Stomach (tissue), 4 donors: ENCODE measurements around the gene CRYBB1.

Source experiments
- CTCF ChIP-seq, 7 experiments: fragments of 450-650 bp in 4 of 7; fragments of 200-600 bp in 3 of 7; sonication (generic) in 3 of 7; IDR thresholded peaks; one replicate each; pipeline ENCODE4 v1.5.1; 2016 to 2019; ENCODE audit warnings: antibody characterized with exemption in 7 of 7, control low read depth in 2 of 7, mild to moderate bottlenecking in 1 of 7
- EP300 ChIP-seq: sonication (generic); formaldehyde crosslinking; IDR thresholded peaks from one replicate; pipeline ENCODE4 v1.6.1; 2017; ENCODE audit warnings: antibody characterized with exemption

GRCh38 chr22:26565181-26565580 lies 52.6 kb downstream of the CRYBB1 start:
- TF ChIP-seq CTCF (IDR thresholded peaks at IDR 0.05) = no peak
- no peak for TF ChIP-seq EP300
